K562 (cell line): Measurements from ENCODE around the gene TLCD4.

Source experiments
- ATF3 ChIP-seq, 2 experiments: fragments of 450-650 bp in 1 of 2; sonication (generic) in 1 of 2; formaldehyde crosslinking in 1 of 2; IDR thresholded peaks in 1 of 2; conservative IDR thresholded peaks in 1 of 2; 2 replicates each; pipeline versions ENCODE4 v1.6.1 to v1.8.1; 2016 to 2023; ENCODE audit warnings: mild to moderate bottlenecking in 2 of 2, moderate library complexity in 2 of 2, inconsistent platforms in 1 of 2, missing genetic modification reagents in 1 of 2
- CTCF ChIP-seq, 3 experiments: IDR thresholded peaks in 2 of 3; conservative IDR thresholded peaks in 1 of 3; 2 replicates each; pipeline ENCODE4 v1.5.1; 2011 to 2012; ENCODE audit warnings: low read length in 3 of 3, mild to moderate bottlenecking in 3 of 3, control low read depth in 2 of 3, improper control_type of control experiment in 1 of 3, inconsistent platforms in 1 of 3, low read depth in 1 of 3, mixed read lengths in 1 of 3, moderate library complexity in 1 of 3; ENCODE audit not compliant: insufficient read depth in 2 of 3
- KLF16 ChIP-seq: IDR thresholded peaks from 2 replicates; pipeline ENCODE4 v1.6.1; 2016; ENCODE audit warnings: antibody characterized with exemption
- MAFF ChIP-seq: IDR thresholded peaks from 2 replicates; pipeline ENCODE4 v1.6.1; 2012; ENCODE audit warnings: low read length, improper control_type of control experiment
- MAFK ChIP-seq: IDR thresholded peaks from 2 replicates; pipeline ENCODE4 v1.6.1; 2011; ENCODE audit warnings: low read length, improper control_type of control experiment
- NFYB ChIP-seq: IDR thresholded peaks from 2 replicates; pipeline ENCODE4 v1.6.1; 2011; ENCODE audit warnings: mild to moderate bottlenecking, moderate library complexity; ENCODE audit not compliant: insufficient read length; ENCODE audit errors: extremely low read depth
- POLR2AphosphoS5 ChIP-seq: IDR thresholded peaks from 2 replicates; pipeline ENCODE4 v1.6.1; 2011; ENCODE audit warnings: mild to moderate bottlenecking, low read depth, low read length, moderate library complexity; ENCODE audit not compliant: control insufficient read depth, insufficient read depth
- TOE1 ChIP-seq, 2 experiments: fragments of 450-650 bp in 1 of 2; sonication (generic) in 1 of 2; formaldehyde crosslinking in 1 of 2; IDR thresholded peaks; 2 replicates each; pipeline versions ENCODE4 v1.7.1 to v1.8.0; 2016 to 2022; ENCODE audit warnings: borderline replicate concordance in 2 of 2, mild to moderate bottlenecking in 2 of 2, antibody characterized with exemption in 1 of 2, inconsistent platforms in 1 of 2, low read depth in 1 of 2, missing genetic modification reagents in 1 of 2, moderate library complexity in 1 of 2
- TF ChIP-seq, protein P1 (sequence below), 3 experiments: fragments of 200-800 bp in 1 of 3; sonication (Bioruptor generic) in 1 of 3; sonication (generic) in 1 of 3; formaldehyde crosslinking in 1 of 3; IDR thresholded peaks; 2 replicates each; pipeline versions ENCODE4 v1.6.1 to v1.8.0; 2016 to 2022; ENCODE audit warnings: mild to moderate bottlenecking in 2 of 3, missing compliant biosample characterization in 2 of 3, missing genetic modification characterization in 2 of 3, missing genetic modification reagents in 1 of 3
- TF ChIP-seq, protein P2 (sequence below): fragments of 450-650 bp; IDR thresholded peaks from 2 replicates; pipeline ENCODE4 v1.6.1; 2017; ENCODE audit warnings: antibody characterized with exemption, mild to moderate bottlenecking

DNA sequence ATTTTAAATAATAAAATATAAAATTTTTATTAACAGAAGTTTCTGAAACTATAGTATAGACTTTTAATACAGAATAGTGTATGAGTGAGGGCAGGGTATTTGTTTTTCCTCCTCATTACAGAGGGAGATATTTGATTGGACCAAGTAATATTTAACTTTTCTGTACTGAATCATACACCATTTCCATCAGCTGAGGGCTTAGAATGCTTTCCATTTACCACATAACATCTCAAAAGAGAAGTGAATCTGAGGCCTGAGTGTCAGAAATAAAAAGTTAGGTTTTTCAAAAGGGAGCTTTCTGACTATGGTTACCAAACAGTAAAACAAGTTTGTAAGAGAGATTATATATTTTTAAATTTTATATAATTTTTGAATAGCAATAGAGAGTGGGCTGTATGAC, 29.5 kb downstream of the TLCD4 start:
- TF ChIP-seq POLR2AphosphoS5 (no peak), KLF16 (no peak), MAFF (no peak), NFYB (no peak), CTCF (IDR thresholded peaks at IDR 0.05 in 2 of 3, conservative IDR thresholded peaks at IDR 0.05 in 1 of 3; ENCODE audit: insufficient read depth in 2 of 3, low read depth in 1 of 3, low read length in 3 of 3) (no peak), ATF3 (IDR thresholded peaks at IDR 0.05) (no peak), ATF3 (CRISPR knock-in tag; conservative IDR thresholded peaks at IDR 0.05) (no peak), TOE1 (IDR thresholded peaks at IDR 0.05; ENCODE audit: borderline replicate concordance) (no peak), TOE1 (CRISPR knock-in tag; IDR thresholded peaks at IDR 0.05; ENCODE audit: borderline replicate concordance, low read depth) (no peak), MAFK (no peak)
- TF ChIP-seq, protein P1, sequence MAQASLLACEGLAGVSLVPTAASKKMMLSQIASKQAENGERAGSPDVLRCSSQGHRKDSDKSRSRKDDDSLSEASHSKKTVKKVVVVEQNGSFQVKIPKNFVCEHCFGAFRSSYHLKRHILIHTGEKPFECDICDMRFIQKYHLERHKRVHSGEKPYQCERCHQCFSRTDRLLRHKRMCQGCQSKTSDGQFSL (CRISPR knock-in tag; IDR thresholded peaks at IDR 0.05), result no peak
- TF ChIP-seq, protein P1 (tag; IDR thresholded peaks at IDR 0.05), result no peak
- TF ChIP-seq, protein P2, sequence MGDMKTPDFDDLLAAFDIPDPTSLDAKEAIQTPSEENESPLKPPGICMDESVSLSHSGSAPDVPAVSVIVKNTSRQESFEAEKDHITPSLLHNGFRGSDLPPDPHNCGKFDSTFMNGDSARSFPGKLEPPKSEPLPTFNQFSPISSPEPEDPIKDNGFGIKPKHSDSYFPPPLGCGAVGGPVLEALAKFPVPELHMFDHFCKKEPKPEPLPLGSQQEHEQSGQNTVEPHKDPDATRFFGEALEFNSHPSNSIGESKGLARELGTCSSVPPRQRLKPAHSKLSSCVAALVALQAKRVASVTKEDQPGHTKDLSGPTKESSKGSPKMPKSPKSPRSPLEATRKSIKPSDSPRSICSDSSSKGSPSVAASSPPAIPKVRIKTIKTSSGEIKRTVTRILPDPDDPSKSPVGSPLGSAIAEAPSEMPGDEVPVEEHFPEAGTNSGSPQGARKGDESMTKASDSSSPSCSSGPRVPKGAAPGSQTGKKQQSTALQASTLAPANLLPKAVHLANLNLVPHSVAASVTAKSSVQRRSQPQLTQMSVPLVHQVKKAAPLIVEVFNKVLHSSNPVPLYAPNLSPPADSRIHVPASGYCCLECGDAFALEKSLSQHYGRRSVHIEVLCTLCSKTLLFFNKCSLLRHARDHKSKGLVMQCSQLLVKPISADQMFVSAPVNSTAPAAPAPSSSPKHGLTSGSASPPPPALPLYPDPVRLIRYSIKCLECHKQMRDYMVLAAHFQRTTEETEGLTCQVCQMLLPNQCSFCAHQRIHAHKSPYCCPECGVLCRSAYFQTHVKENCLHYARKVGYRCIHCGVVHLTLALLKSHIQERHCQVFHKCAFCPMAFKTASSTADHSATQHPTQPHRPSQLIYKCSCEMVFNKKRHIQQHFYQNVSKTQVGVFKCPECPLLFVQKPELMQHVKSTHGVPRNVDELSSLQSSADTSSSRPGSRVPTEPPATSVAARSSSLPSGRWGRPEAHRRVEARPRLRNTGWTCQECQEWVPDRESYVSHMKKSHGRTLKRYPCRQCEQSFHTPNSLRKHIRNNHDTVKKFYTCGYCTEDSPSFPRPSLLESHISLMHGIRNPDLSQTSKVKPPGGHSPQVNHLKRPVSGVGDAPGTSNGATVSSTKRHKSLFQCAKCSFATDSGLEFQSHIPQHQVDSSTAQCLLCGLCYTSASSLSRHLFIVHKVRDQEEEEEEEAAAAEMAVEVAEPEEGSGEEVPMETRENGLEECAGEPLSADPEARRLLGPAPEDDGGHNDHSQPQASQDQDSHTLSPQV, result no peak
